Measurements from ENCODE around the gene MSMP. TPM values are rescaled to one million over a fixed set of nuclear protein-coding genes. Genes with fewer than 3 reads are reported as not detected.

Gene MSMP
- total and polyA plus RNA-seq, 9 of the 15 experiments (the other 6 are each of a cell fraction or from before 2014, with no cell fraction given) = 0.60 TPM; not detected in 8

- TF ChIP-seq ERF (CRISPR knock-in tag; IDR thresholded peaks at IDR 0.05) = no peak
- TF ChIP-seq MLLT1 (IDR thresholded peaks at IDR 0.05) = peak; percentile 66 to 86; a peak in 3 of 4 replicates
- no peak for TF ChIP-seq TCF15 (CRISPR knock-in tag; IDR thresholded peaks at IDR 0.05)
- peak; percentile 66 for TF ChIP-seq MEF2D (tag; conservative IDR thresholded peaks at IDR 0.05; ENCODE audit: low read depth)
- no peak for TF ChIP-seq EZH2 (IDR thresholded peaks at IDR 0.05; ENCODE audit: borderline replicate concordance, low read depth, low read length)
- TF ChIP-seq KDM1A (IDR thresholded peaks at IDR 0.05) = peak; percentile 77 to 90
- no peak for TF ChIP-seq ZNF518B (CRISPR knock-in tag; IDR thresholded peaks at IDR 0.05)
- TF ChIP-seq FIP1L1 (IDR thresholded peaks at IDR 0.05; ENCODE audit: low read depth, low read length, poor library complexity, severe bottlenecking) = no peak
- no peak for TF ChIP-seq ZNF398 (CRISPR knock-in tag; IDR thresholded peaks at IDR 0.05)
- no peak for TF ChIP-seq POLR2B (IDR thresholded peaks at IDR 0.05; ENCODE audit: low read depth, partially characterized antibody)
- no peak for TF ChIP-seq ZNF134 (CRISPR knock-in tag; conservative IDR thresholded peaks at IDR 0.05)
- no peak for TF ChIP-seq HNRNPH1 (optimal IDR thresholded peaks at IDR 0.05; ENCODE audit: low read depth, low read length)
- no peak for TF ChIP-seq ZNF311 (CRISPR knock-in tag; IDR thresholded peaks at IDR 0.05)
- no peak for TF ChIP-seq HMG20A (CRISPR knock-in tag; conservative IDR thresholded peaks at IDR 0.05)
- TF ChIP-seq HMG20B (CRISPR knock-in tag; IDR thresholded peaks at IDR 0.05) = no peak
- TF ChIP-seq HDAC2 (IDR thresholded peaks at IDR 0.05) = peak; percentile 71
- TF ChIP-seq SRF (CRISPR knock-in tag; IDR thresholded peaks at IDR 0.05) = peak; percentile 91 to 98
- no peak for TF ChIP-seq ZNF449 (CRISPR knock-in tag; IDR thresholded peaks at IDR 0.05)
- TF ChIP-seq HDAC1 (IDR thresholded peaks at IDR 0.05) = peak; percentile 40 to 91; a peak in 2 of 4 replicates
Observed at GRCh38 chr9:35728041-35728971, 25.8 kb downstream of the MSMP start (continued).

All from K562 (cell line).